HepG2 (cell line): Measurements from ENCODE around the gene NAALADL1. TPM values are rescaled to one million over a fixed set of nuclear protein-coding genes. Genes with fewer than 3 reads are reported as not detected.

Source experiments
- BATF2 ChIP-seq: sonication (generic); formaldehyde crosslinking; IDR thresholded peaks from 2 replicates; pipeline ENCODE4 v1.8.0; 2022; ENCODE audit warnings: mild to moderate bottlenecking, missing genetic modification reagents, moderate library complexity
- CENPBD1 ChIP-seq: sonication (generic); formaldehyde crosslinking; IDR thresholded peaks from 2 replicates; pipeline ENCODE4 v1.8.0; 2022; ENCODE audit warnings: missing genetic modification reagents, low read depth, mild to moderate bottlenecking, borderline replicate concordance
- GLMP ChIP-seq: sonication (generic); formaldehyde crosslinking; IDR thresholded peaks from 2 replicates; pipeline ENCODE4 v1.9.0; 2021; ENCODE audit warnings: missing genetic modification reagents, mild to moderate bottlenecking, borderline replicate concordance
- IRF9 ChIP-seq: sonication (generic); formaldehyde crosslinking; IDR thresholded peaks from 2 replicates; pipeline ENCODE4 v1.8.0; 2022; ENCODE audit warnings: missing genetic modification reagents, mild to moderate bottlenecking, borderline replicate concordance
- RFXANK ChIP-seq: IDR thresholded peaks from 2 replicates; pipeline ENCODE4 v1.6.1; 2016
- ZBTB25 ChIP-seq: IDR thresholded peaks from 2 replicates; pipeline ENCODE4 v1.6.1; 2018; ENCODE audit warnings: missing genetic modification reagents
- ZBTB26 ChIP-seq: IDR thresholded peaks from 2 replicates; pipeline ENCODE4 v1.6.1; 2016; ENCODE audit warnings: missing compliant biosample characterization, missing genetic modification reagents, borderline replicate concordance
- ZFY ChIP-seq: sonication (generic); formaldehyde crosslinking; IDR thresholded peaks from 2 replicates; pipeline ENCODE4 v1.4.0; 2020; ENCODE audit warnings: missing genetic modification reagents
- ZNF280D ChIP-seq: sonication (generic); formaldehyde crosslinking; IDR thresholded peaks from 2 replicates; pipeline ENCODE4 v1.5.1; 2020; ENCODE audit warnings: mild to moderate bottlenecking, missing genetic modification reagents
- ZNF350 ChIP-seq: sonication (generic); formaldehyde crosslinking; IDR thresholded peaks from 2 replicates; pipeline ENCODE4 v1.4.0; 2020; ENCODE audit warnings: mild to moderate bottlenecking, low read depth, missing genetic modification reagents, borderline replicate concordance
- ZNF567 ChIP-seq: sonication (generic); formaldehyde crosslinking; IDR thresholded peaks from 2 replicates; pipeline ENCODE4 v1.8.1; 2023; ENCODE audit warnings: mild to moderate bottlenecking, missing genetic modification reagents, borderline replicate concordance
- ZNF574 ChIP-seq: sonication (generic); formaldehyde crosslinking; IDR thresholded peaks from 2 replicates; pipeline ENCODE4 v1.4.0; 2020; ENCODE audit warnings: missing genetic modification reagents
- ZNF674 ChIP-seq: sonication (generic); formaldehyde crosslinking; IDR thresholded peaks from 2 replicates; pipeline ENCODE4 v1.5.0; 2020; ENCODE audit warnings: low read depth, mild to moderate bottlenecking, missing genetic modification reagents
- ZNF790 ChIP-seq: sonication (generic); formaldehyde crosslinking; IDR thresholded peaks from 2 replicates; pipeline ENCODE4 v1.8.0; 2022; ENCODE audit warnings: missing genetic modification reagents, mild to moderate bottlenecking, borderline replicate concordance
- polyA plus RNA-seq, 8 experiments: library from polyadenylated mRNA; depleted of rRNA in 3 of 8; stranded (reverse) in 7 of 8; unstranded in 1 of 8; fragments of >200 nt; fragmentation: Illumina TruSeq in 4 of 8; extraction: Trizol in 4 of 8; gene quantifications; 2 replicates each; pipeline versions ENCODE4 v1.2.1 to v1.2.3, GENCODE V29; 2011 to 2016; ENCODE audit warnings: low read depth in 4 of 8, missing spikeins in 1 of 8, mixed read lengths in 1 of 8; ENCODE audit not compliant: insufficient read depth in 1 of 8
- total RNA-seq, 5 experiments: library from RNA; depleted of rRNA; stranded (reverse); fragments of >200 nt; fragmentation: Illumina TruSeq; extraction: Trizol; gene quantifications; 2 replicates each; pipeline ENCODE4 v1.2.3, GENCODE V29; 2016; ENCODE audit warnings: low read depth in 1 of 5

NAALADL1 gene
- total and polyA plus RNA-seq, 2 of the 13 experiments (the other 11 are each of a cell fraction or from before 2014, with no cell fraction given): 9.3 to 33.9 TPM

GRCh38 chr11:65083834-65084597, 25.7 kb upstream of the NAALADL1 start, which contains the start of the genes CDCA5 and ZFPL1 (continued):
- TF ChIP-seq CENPBD1 (CRISPR knock-in tag) (no peak), ZNF674 (no peak), GLMP (CRISPR knock-in tag) (no peak), ZBTB26 (CRISPR knock-in tag) (peak; percentile 56; the same call in 1 of the 2 replicates), ZBTB25 (CRISPR knock-in tag) (peak; percentile 78; the same call in 1 of the 2 replicates), BATF2 (CRISPR knock-in tag) (peak; percentile 94), ZFY (CRISPR knock-in tag) (peak; percentile 88), ZNF574 (CRISPR knock-in tag) (peak; percentile 92), ZNF567 (CRISPR knock-in tag) (peak; percentile 81; the same call in 1 of the 2 replicates), ZNF280D (no peak), ZNF350 (CRISPR knock-in tag) (peak; percentile 91), RFXANK (no peak), IRF9 (CRISPR knock-in tag) (no peak), ZNF790 (CRISPR knock-in tag) (peak; percentile 81; the same call in 1 of the 2 replicates)
